DMS53 (cell line): ENCODE data around the gene ATAD3B.
"Not testable (repeated sequence)": the region's sequence is repeated elsewhere in the genome, so short reads cannot be mapped to it uniquely, and the experiment has no call there.

Experiments used
- DNase-seq: peaks from one replicate; lab custom pipeline; 2025; lab: John Stamatoyannopoulos, UW

ATAD3B gene

GRCh38 chr1:1479547-1480487, 8.3 kb downstream of the ATAD3B start:
- DNase-seq, result no peak

- not testable (repeated sequence) for DNase-seq
Observed at GRCh38 chr1:1480488-1480867, 8.9 kb downstream of the ATAD3B start.

- not testable (repeated sequence) for DNase-seq
Observed at GRCh38 chr1:1481811-1482210, 10.2 kb downstream of the ATAD3B start.

- no peak for DNase-seq
Observed at GRCh38 chr1:1482856-1483255, 11.3 kb downstream of the ATAD3B start.

DNA sequence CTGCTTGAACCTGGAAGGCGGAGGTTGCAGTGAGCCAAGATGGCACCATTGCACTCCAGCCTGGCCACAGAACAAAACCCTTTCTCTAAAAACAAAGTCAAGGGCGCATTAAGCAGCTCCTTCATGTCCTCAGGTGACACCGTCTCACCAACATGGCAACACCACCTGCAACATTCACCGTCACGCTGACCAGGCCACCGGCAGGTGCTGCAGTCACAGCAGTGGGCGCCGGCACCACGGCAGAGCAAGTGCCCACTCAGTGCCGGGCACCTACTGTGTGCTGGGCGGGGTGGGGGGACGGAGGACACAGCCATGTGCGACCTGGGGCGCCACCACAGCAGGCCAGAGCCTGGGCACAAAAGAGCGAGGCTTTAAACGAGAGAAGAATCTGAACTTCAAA, 12.1 kb downstream of the ATAD3B start:
- DNase-seq, result no peak

- not testable (repeated sequence) for DNase-seq
Observed at GRCh38 chr1:1484976-1485750, 13.6 kb downstream of the ATAD3B start.

- DNase-seq, result not testable (repeated sequence)
Observed at GRCh38 chr1:1485755-1486317, 14.3 kb downstream of the ATAD3B start.

GRCh38 chr1:1487701-1488100, 16.1 kb downstream of the ATAD3B start:
- DNase-seq, result no peak

DNA sequence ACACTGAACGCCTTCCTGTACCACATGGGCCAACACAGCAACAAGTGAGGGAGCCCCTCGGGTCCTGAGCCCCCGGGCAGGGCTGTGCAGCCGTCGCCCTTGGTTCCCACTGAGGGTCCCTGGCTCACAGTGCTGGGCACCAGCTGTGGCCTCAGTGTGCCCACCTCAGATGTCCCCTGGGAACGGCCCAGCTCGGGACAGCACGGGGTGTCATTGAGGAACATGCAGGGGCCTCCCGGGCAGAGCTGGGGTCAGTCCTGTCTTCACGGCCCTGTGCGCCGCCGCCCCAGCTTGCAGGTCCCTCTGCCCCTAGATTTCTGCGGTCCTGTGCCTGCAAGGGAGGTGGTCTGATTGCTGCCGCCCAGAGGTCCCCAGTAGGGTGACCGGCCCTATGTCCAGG, 17.7 kb downstream of the ATAD3B start:
- DNase-seq, result no peak

- no peak for DNase-seq
Observed at GRCh38 chr1:1489861-1490260, 18.3 kb downstream of the ATAD3B start.

DNA sequence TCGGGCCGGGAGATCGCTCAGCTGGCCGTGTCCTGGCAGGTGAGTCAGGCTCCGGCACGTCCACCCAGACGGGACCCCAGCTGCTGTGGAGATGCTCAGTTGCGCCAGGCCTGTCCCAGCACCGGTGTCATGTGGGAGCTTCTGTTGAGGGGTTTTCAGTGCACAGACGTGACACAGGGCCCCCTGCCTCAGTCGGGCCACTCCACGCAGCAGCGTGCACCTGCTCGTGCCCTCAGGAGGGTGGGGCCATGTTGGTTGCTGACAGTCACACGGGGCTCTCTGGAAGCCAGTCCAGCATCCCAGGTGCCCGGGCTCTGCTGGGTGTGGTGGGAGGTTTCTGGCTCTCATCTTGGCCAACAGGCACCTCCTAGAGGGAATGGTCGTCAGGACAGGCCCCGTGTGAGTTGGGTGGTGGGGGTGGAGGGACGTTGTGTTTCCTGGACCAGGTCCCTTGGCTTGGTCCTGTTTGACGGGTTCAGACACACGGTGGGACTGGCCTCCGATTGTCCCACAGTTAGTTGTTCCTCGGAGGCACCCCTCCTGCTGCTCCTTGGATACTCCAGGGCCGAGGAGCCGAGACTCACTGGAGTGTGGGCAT, 19.2 kb downstream of the ATAD3B start:
- no peak for DNase-seq

GRCh38 chr1:1491601-1492000, 20.0 kb downstream of the ATAD3B start:
- DNase-seq, result no peak

DNA sequence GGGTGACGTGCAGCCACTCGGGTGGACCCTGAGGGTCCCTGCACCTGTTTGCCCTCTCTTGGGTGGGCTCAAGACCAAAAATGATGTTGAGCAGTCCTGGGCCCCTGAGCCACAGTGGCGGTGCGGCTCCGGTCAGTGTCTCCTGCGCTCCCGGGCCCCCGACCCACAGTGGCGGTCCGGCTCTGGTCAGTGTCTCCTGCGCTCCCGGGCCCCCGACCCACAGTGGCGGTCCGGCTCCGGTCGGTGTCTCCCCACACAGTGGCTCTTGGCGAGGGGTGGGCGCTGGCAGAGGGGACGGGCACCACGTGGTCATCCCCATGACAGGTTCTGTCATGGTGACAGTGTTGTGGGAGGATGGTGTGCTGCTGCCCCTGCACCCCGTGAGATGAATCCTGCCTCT, 22.7 kb downstream of the ATAD3B start:
- not testable (repeated sequence) for DNase-seq

- not testable (repeated sequence) for DNase-seq
Observed at GRCh38 chr1:1495461-1495975, 24.0 kb downstream of the ATAD3B start.

- DNase-seq, result peak; percentile 96
Observed at GRCh38 chr1:1504777-1505365, 33.3 kb downstream of the ATAD3B start.

GRCh38 chr1:1505366-1505798, 33.8 kb downstream of the ATAD3B start:
- DNase-seq, result peak; percentile 77

DNA sequence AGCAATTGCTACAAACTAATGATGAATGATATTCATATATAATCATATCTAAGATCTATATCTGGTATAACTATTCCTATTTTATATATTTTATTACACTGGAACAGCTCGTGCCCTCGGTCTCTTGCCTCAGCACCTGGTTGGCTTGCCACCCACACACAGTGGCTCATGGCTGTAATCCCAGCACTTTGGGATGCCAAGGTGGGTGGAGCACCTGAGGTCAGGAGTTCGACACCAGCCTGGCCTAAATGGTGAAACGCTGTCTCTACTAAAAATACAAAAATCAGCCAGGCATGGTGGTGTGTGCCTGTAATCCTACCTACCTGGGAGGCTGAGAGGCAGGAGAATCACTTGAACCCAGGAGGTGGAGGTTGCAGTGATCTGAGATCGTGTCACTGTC, 34.2 kb downstream of the ATAD3B start:
- not testable (repeated sequence) for DNase-seq

- DNase-seq, result no peak
Observed at GRCh38 chr1:1507305-1507704, 35.7 kb downstream of the ATAD3B start.

DNA sequence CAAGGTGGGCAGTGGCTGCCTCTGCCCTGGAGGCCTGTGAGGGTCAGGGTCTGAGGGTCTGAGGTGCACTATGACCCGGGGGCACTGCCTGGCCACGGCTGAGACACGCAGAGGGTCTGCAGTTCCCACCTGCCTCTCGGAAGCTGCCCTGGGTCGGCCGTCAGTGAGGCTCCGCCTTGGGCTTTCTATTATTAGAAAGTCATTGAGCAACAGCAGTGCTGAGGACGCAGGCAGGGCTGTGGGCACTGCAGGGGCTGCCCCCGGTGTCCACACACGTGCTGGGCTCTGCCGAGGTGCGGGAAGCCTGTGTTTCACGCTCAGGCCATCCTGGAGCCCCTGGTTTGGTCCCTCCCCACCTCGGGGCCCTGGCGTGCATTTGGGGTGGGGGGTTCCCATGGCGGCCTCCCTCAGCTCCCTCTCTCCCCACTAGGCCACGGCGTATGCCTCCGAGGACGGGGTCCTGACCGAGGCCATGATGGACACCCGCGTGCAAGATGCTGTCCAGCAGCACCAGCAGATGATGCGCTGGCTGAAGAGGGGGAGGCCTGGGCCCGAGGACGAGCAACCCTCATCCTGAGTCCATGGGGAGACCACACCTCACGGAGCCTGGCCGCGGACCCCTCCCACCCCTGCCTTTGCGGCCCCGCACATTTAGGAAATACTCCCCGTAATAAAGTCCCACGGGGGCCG, 37.4 kb downstream of the ATAD3B start:
- DNase-seq, result not testable (repeated sequence)

GRCh38 chr1:1509465-1509850, 37.9 kb downstream of the ATAD3B start:
- not testable (repeated sequence) for DNase-seq
